ENCODE measurements around the gene ARHGAP6. TPM values are rescaled to one million over a fixed set of nuclear protein-coding genes. Genes with fewer than 3 reads are reported as not detected.

ARHGAP6 gene
- total and polyA plus RNA-seq, 2 experiments from 2014 or later, result 0.26 to 0.59 TPM

GRCh38 chrX:11257290-11257689 is 408.4 kb downstream of the ARHGAP6 start:
- Mint-ChIP-seq H3K27me3 (ENCODE audit: insufficient read depth, low read depth, poor library complexity) (no peaks in the 10 kb centered on the region), H3K27ac (no peak overlapping the region), H3K4me1 (no peaks in the 10 kb centered on the region; the same call in 2 of the 3 replicates), H3K36me3 (ENCODE audit: low read depth) (no peaks in the 10 kb centered on the region), H3K9me3 (no peaks in the 10 kb centered on the region), H3K4me3 (no peak overlapping the region)
- Histone ChIP-seq H4K20me1 (replicated peaks; ENCODE audit: insufficient read depth) (no peaks in the 10 kb centered on the region), H2AFZ (no peak overlapping the region), H3K4me1 (ENCODE audit: insufficient read depth) (no peaks in the 10 kb centered on the region), H3K27me3 (ENCODE audit: insufficient read depth) (no peaks in the 10 kb centered on the region), H3K4me2 (no peak overlapping the region), H3K4me3 (no peak overlapping the region), H3K27ac (ENCODE audit: low read depth) (no peak overlapping the region), H3F3A (replicated peaks; ENCODE audit: low read depth) (no peaks in the 10 kb centered on the region), H3K79me2 (replicated peaks; ENCODE audit: insufficient read depth) (no peaks in the 10 kb centered on the region), H3K9me2 (ENCODE audit: insufficient read depth) (no peaks in the 10 kb centered on the region), H3K36me3 (ENCODE audit: insufficient read depth) (no peaks in the 10 kb centered on the region)
- DNase-seq (ENCODE audit: low spot score) (no peak), ATAC-seq (no peak)
- no peak for TF ChIP-seq ZNF462 (CRISPR knock-in tag; IDR thresholded peaks at IDR 0.05)
- TF ChIP-seq NANOG (IDR thresholded peaks at IDR 0.05; ENCODE audit: borderline replicate concordance), result no peak
- TF ChIP-seq EZH2 (IDR thresholded peaks at IDR 0.05; ENCODE audit: low read depth, unreplicated experiment), result no peak
- no peak for TF ChIP-seq ETS1 (IDR thresholded peaks at IDR 0.05)
